SK-MEL-5 (cell line): ENCODE results near the gene TPRG1L. TPM values are rescaled to one million over a fixed set of nuclear protein-coding genes. Genes with fewer than 3 reads are reported as not detected.
A peak's percentile ranks its signal among the peaks of the same experiment; 100 is the strongest.

Experiments
- DNase-seq: peaks from one replicate; pipeline ENCODE4 v3.0.0-alpha.2; 2016; ENCODE audit warnings: low read depth, low spot score
- in situ Hi-C: cut with HindIII; loops from 2 replicates; pipeline ENCODE4 v1.10.0; 2016; ENCODE audit warnings: low sequenced_read_pairs, high pct_unique_total_duplicates, low pct_unique_long_range_greater_than_20kb
- total RNA-seq: library from RNA; depleted of rRNA; stranded (reverse); fragments of >200 nt; shearing (Covaris generic); gene quantifications from 2 replicates; pipeline ENCODE4 v1.2.3, GENCODE V29; 2014

Gene TPRG1L
- total RNA-seq, 1 experiment from 2014 or later, result 12.2 TPM

DNA sequence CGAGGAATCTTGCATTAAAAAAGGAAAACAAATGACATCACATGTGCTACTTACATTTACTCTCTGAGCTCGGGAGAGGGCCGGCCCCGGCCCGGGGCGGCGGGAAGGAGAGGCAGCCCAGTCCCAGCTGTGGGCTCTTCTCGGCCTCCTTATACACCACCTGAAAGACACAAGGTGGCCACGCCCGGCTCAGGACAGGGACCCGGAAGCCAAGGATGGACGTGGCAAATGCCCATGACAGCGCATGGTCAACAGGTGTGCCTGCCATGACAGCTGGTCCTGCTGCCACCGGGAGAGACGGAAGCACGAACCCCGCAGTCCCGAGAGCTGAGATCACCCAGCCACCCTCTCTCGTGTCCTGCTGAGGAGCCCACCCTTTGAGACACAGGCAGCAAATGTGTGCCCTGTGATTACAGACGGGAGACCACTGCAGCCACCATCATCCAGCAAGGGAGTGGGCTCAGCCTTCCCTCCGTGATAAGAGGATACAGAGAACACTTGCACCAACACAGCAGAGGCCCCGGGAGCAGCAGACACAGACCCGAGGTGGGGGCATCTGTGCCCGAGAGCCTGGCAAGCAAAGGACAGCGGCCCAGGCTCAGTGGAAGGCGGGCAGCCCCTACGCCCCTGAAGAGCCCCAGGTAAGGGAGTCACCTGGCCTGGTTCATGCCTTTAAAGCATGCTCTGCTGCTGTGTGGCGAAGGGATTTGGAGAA is 8.7 kb downstream of the TPRG1L start:
- in situ Hi-C loops, result no loop called here
- no peak for DNase-seq

GRCh38 chr1:3634059-3634800 is 9.4 kb downstream of the TPRG1L start:
- no peak for DNase-seq
- in situ Hi-C loops, result no loop called here

DNA sequence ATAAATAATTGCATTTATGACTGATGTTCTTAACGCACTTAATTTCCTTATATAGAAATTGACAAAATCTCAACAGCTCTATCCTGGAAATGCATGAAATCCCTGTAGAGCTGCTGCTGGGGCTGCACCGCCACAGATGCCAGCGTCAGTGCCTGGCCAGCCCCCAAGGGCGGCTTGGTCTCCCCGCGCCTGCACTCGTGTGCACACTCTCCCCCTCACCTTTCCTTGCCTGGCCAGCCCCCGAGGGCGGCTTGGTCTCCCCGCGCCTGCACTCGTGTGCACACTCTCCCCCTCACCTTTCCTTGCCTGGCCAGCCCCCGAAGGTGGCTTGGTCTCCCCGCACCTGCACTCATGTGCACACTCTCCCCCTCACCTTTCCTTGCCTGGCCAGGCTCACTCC is 11.3 kb downstream of the TPRG1L start:
- no peak for DNase-seq
- in situ Hi-C loops, result no loop called here

GRCh38 chr1:3636531-3636930 is 11.7 kb downstream of the TPRG1L start:
- in situ Hi-C loops, result no loop called here
- DNase-seq, result no peak

- in situ Hi-C loops, result no loop called here
- DNase-seq, result no peak
These were observed 13.2 kb downstream of the TPRG1L start for GRCh38 chr1:3638027-3638426.

- DNase-seq, result no peak
- in situ Hi-C loops, result no loop called here
These were observed 13.9 kb downstream of the TPRG1L start for GRCh38 chr1:3638676-3639075.

DNA sequence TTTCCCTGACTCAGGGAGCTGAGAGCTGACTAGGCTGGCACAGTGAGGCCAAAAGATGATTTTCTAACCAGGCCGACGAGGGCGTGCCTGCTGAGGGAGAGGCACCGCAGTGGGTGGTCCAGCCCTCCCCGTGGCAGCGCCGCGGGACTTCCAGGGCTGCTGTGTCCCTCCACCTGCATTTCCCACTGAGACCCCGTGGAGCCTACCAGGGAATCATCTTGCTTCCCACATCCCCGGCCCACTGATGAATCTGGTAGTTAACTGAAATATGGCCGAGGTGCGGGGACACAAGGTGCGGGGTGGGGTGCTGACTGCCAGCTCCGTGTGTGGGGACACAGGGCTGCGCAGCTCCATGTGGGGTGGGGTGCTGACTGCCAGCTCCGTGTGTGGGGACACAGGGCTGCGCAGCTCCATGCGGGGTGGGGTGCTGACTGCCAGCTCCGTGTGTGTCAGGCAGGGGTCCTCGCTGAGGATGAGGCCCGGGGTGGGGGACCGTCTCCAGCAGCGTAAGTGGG is 14.6 kb downstream of the TPRG1L start:
- in situ Hi-C loops, result no loop called here
- DNase-seq, result no peak

GRCh38 chr1:3640121-3640837 is 15.5 kb downstream of the TPRG1L start:
- DNase-seq, result no peak

GRCh38 chr1:3641046-3641760 is 16.4 kb downstream of the TPRG1L start:
- in situ Hi-C loops, result no loop called here
- no peak for DNase-seq

More at GRCh38 chr1:3640121-3640837, 15.5 kb downstream of the TPRG1L start:
- in situ Hi-C loops, result no loop called here

GRCh38 chr1:3641816-3642215 is 17.0 kb downstream of the TPRG1L start:
- in situ Hi-C loops, result no loop called here
- DNase-seq, result no peak

- in situ Hi-C loops, result no loop called here
- no peak for DNase-seq
These were observed 18.3 kb downstream of the TPRG1L start for GRCh38 chr1:3642919-3643675.

- in situ Hi-C loops, result no loop called here
- no peak for DNase-seq
These were observed 19.5 kb downstream of the TPRG1L start for GRCh38 chr1:3644273-3644672.

GRCh38 chr1:3645247-3645646 is 20.4 kb downstream of the TPRG1L start:
- in situ Hi-C loops, result no loop called here
- DNase-seq, result no peak

GRCh38 chr1:3645666-3646355 is 21.0 kb downstream of the TPRG1L start:
- no peak for DNase-seq
- in situ Hi-C loops, result no loop called here

DNA sequence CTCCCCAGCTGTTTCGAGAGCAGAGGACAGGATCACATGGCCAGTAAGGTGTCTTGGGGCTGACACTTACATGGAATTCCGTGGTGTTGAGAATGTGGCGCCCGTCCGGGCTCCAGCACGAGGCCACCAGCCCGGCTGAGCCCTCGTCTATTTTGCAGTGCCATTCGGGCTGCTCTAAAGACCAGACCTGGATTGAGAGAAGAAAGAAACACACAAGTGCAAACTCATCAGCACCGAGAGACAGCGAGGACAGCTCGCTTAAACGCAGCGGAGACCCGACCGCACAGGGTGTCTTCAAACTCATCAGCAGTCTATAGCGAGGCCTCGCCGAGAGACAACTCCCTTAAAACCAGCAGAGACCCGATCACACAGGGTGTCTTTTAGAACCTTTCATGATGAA is 21.8 kb downstream of the TPRG1L start:
- in situ Hi-C loops, result no loop called here
- no peak for DNase-seq

DNA sequence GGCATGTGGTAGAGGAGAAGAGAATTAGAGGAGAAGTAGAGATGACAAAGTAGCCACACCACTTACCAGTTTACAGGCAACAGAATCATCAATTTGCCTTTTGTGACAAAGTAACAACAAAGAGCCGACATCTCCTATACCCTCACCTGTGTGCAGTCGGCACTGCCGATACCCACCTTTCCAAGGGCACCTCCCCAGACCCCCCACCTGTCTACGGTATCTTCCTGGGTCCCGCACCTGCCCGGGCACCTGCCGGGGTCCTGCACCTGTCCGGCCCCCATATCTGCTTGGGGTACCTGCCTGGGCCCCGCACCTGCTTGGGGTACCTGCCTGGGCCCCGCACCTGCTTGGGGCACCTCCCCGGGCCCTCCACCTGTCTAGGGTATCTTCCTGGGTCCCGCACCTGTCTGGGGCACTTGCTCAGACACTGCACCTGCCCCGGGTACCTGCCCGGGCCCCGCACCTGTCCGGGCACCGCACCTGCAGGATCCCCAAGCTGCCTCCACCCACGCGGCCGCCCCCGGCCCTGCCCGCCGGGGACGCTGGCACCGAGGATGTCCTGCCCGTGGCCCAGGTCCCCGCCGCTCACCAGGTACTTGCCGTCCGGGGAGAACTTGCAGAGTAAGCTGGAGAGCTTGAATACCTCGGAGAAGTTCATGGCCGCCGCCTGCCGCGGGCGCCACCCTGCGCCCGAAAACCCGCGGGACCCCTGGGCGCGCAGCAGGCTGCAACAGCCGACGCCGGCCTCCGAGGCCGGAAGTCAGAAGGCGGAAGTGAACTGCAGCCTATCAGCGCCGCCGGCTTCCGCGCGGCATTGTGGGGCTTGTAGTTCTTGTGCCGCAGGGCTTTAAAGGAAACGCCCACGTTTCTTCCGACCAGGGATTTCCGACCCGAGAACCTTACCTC is 24.8 kb downstream of the TPRG1L start, which contains the start of gene WRAP73:
TSS of gene WRAP73 (minus strand) at position 762 of the 906 bp plus-strand sequence. CDS start at position 658, 104 bp downstream.
- DNase-seq, result peak; percentile 89
- in situ Hi-C loops, result no loop called here
